ENCODE results near the gene UBE2D4.
"Not testable (repeated sequence)": the region's sequence is repeated elsewhere in the genome, so short reads cannot be mapped to it uniquely, and the experiment has no call there.

Gene UBE2D4

DNA sequence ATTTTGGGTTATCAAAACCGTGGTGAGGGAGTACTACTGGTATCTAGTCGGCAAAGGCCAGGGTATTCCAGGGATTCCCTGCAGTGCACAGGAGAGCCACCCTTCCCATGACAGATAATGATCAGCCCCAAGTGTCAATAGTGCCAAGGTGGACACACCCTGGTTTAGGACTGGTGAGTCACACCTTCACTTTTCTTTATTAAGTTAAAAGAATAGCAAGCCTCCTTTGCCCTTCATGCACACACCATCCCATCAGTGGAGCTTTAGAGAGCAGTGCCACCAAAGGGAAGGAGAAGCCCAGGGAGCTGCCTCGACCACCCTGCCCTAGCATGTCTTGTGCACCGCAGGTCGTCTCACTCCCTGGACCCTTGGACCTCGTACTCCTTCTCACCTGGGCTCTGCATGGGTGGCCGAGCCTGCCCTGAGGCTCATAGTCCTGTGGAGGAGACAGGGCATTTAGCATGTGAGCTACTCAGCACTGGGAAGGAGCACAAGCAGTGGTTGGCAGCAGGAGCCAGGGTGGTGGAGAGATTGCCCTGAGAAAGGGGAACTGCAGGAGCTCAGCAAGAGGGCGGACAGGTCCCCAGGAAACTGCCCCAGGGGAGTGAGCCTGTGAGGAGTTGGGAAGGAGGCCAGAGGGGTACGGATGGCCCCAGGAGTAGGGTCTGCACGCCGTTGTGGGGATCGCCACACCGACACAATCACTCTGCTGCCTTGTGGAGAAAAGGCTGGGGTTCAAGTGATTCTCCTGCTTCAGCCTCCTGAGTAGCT is 17.4 kb downstream of the UBE2D4 start:
- H3K9me3 ChIP-seq (ENCODE audit: low read length) = no peaks in the 10 kb centered on the region
- no peaks in the 10 kb centered on the region for H3K27me3 ChIP-seq (ENCODE audit: control insufficient read depth in 1 of 2, insufficient read depth in 2 of 2, low read length in 2 of 2)
- no peak overlapping the region for H3K27ac ChIP-seq (ENCODE audit: low read depth, low read length)
- no peak overlapping the region for H3K4me3 ChIP-seq (ENCODE audit: low read depth in 1 of 2, low read length in 2 of 2)
- peaks cover 20% of the 10 kb centered on the region for H3K36me3 ChIP-seq (ENCODE audit: insufficient read depth, low read length)
- H3K4me1 ChIP-seq (ENCODE audit: insufficient read depth, low read length) = no peaks in the 10 kb centered on the region
- no peak overlapping the region for H3K9ac ChIP-seq (ENCODE audit: low read length)

DNA sequence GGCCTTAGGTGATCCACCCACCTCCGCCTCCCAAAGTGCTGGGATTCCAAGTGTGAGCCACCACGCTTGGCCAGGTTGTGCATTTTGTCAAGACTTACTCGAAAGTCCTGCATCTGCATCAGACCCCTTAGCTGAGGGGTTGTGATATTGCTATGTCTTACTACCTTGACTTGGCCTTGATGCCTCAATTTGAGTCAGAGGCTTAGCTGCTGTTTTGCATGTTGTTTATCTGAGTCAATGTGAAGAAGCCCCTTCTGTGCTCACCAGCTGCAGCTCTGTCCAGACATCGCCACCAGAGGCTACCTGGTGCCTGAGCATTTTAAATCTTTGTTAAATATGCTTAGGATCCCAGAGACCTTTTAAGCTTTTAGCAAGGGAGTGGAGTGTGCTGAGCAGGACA is 18.1 kb downstream of the UBE2D4 start:
- H3K4me3 ChIP-seq (ENCODE audit: low read depth in 1 of 2, low read length in 2 of 2) = no peak overlapping the region
- no peaks in the 10 kb centered on the region for H3K4me1 ChIP-seq (ENCODE audit: insufficient read depth, low read length)
- no peak overlapping the region for H3K27ac ChIP-seq (ENCODE audit: low read depth, low read length)
- peaks cover 25% of the 10 kb centered on the region for H3K36me3 ChIP-seq (ENCODE audit: insufficient read depth, low read length)
- no peak overlapping the region for H3K9ac ChIP-seq (ENCODE audit: low read length)
- H3K9me3 ChIP-seq (ENCODE audit: low read length) = no peaks in the 10 kb centered on the region
- H3K27me3 ChIP-seq (ENCODE audit: control insufficient read depth in 1 of 2, insufficient read depth in 2 of 2, low read length in 2 of 2) = no peaks in the 10 kb centered on the region

DNA sequence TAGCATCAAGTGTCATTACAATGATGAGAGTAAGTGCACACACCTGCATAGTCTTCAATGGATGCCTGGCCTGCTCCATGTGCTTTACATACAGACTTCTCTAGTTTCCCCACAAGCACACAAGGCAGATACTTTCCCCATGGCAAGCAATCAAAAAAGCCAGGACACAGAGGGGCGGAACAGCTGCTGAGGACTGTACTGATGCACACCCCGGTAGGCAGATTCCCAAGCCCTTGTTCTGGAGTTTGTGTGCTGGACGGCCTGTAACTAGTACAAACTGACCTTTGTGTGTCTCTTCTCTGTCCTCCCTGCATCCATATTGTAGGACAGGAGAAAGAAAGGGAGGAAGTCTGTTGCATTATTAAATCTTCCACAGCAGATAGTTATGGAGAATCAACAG is 25.8 kb downstream of the UBE2D4 start:
- Histone ChIP-seq H3K36me3 (ENCODE audit: insufficient read depth, low read length) (peaks cover 57% of the 10 kb centered on the region), H3K9me3 (ENCODE audit: low read length) (no peaks in the 10 kb centered on the region), H3K4me3 (ENCODE audit: low read depth in 1 of 2, low read length in 2 of 2) (no peak overlapping the region), H3K27me3 (ENCODE audit: control insufficient read depth in 1 of 2, insufficient read depth in 2 of 2, low read length in 2 of 2) (no peaks in the 10 kb centered on the region), H3K4me1 (ENCODE audit: insufficient read depth, low read length) (no peaks in the 10 kb centered on the region), H3K27ac (ENCODE audit: low read depth, low read length) (no peak overlapping the region), H3K9ac (ENCODE audit: low read length) (no peak overlapping the region)

DNA sequence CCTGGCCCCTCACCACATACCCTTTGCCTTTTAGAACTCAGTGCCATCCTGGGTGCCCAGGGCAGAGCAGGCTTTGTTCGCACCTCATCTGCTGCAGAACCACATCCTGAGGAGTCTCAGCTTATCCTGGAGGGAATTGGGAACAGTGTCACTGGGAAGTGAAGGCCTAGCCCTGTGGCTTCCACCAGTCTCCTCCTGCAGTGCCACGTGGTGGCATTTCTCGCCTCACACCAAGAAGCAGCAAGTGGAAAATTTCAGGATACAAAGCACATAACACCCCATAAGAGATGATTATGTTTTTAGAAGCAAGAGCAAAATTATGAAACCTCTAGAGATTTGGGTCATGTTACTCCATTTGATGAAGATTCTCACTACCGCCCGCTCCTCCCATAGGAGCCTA is 26.8 kb downstream of the UBE2D4 start:
- Histone ChIP-seq H3K27me3 (ENCODE audit: control insufficient read depth in 1 of 2, insufficient read depth in 2 of 2, low read length in 2 of 2) (no peaks in the 10 kb centered on the region), H3K27ac (ENCODE audit: low read depth, low read length) (no peak overlapping the region), H3K9ac (ENCODE audit: low read length) (no peak overlapping the region), H3K4me1 (ENCODE audit: insufficient read depth, low read length) (no peaks in the 10 kb centered on the region), H3K9me3 (ENCODE audit: low read length) (no peaks in the 10 kb centered on the region), H3K36me3 (ENCODE audit: insufficient read depth, low read length) (peaks cover 57% of the 10 kb centered on the region), H3K4me3 (ENCODE audit: low read depth in 1 of 2, low read length in 2 of 2) (no peak overlapping the region)

DNA sequence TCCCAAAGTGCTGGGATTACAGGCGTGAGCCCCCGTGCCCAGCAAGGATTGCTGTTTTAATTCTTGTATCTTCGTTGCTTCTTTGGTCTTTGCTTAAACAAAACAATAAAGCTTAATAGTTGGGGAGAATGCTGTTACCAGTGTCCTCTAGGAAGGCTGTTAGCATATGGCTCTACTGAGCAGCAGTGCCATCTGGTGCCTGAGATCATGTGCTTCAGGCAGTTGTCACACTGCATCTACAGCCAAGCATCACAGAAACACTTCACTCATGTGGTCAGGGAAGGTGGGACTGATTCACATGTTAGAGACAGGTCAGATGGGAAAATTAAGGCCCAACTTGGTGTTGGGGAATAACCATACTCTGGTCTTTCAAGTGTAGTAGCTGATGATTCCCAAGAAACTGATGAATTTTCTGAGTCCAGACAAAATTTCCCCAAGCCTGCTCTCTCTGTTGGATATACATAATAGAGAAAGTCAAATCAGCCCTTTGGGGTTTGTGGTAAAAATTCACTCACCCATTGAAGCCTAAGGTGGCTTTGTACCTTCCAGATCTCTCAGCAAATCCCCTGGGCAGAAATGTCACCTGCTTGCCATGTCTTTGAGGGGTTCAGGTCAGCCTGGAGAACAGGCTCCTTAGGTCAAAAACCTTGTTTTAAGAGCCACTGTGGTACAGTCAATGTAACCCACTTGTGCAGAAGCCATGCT is 28.4 kb downstream of the UBE2D4 start:
- Histone ChIP-seq H3K27me3 (ENCODE audit: control insufficient read depth in 1 of 2, insufficient read depth in 2 of 2, low read length in 2 of 2) (no peaks in the 10 kb centered on the region), H3K27ac (ENCODE audit: low read depth, low read length) (no peak overlapping the region), H3K9me3 (ENCODE audit: low read length) (no peaks in the 10 kb centered on the region)

DNA sequence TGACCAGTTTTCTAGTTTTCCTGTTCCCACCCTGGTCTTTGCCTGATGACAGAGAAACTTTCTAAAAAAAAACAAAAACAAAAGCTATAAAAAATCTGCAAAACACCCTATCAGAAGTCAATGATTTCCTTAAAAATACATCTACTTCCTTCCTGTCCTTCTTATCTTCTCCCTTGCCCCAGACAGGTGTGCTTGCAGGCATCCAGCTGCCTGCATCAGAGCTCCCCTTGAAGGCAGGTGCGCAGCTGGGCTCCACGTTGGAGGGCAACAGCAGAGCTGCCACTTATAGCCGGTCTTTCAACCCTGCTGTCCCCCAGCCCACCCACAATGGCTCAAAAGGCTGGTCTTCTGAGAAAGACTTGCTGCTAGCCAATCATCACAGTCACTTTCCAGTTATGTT is 29.8 kb downstream of the UBE2D4 start:
- no peak overlapping the region for H3K9ac ChIP-seq (ENCODE audit: low read length)
- no peaks in the 10 kb centered on the region for H3K9me3 ChIP-seq (ENCODE audit: low read length)
- H3K27ac ChIP-seq (ENCODE audit: low read depth, low read length) = no peak overlapping the region
- no peaks in the 10 kb centered on the region for H3K27me3 ChIP-seq (ENCODE audit: control insufficient read depth in 1 of 2, insufficient read depth in 2 of 2, low read length in 2 of 2)
- no peak overlapping the region for H3K4me3 ChIP-seq (ENCODE audit: low read depth in 1 of 2, low read length in 2 of 2)
- peaks cover 35% of the 10 kb centered on the region for H3K36me3 ChIP-seq (ENCODE audit: insufficient read depth, low read length)
- H3K4me1 ChIP-seq (ENCODE audit: insufficient read depth, low read length) = no peaks in the 10 kb centered on the region

More for the DNA sequence above, 28.4 kb downstream of the UBE2D4 start:
- no peaks in the 10 kb centered on the region for H3K4me1 ChIP-seq (ENCODE audit: insufficient read depth, low read length)
- H3K9ac ChIP-seq (ENCODE audit: low read length) = no peak overlapping the region
- H3K36me3 ChIP-seq (ENCODE audit: insufficient read depth, low read length) = peaks cover 46% of the 10 kb centered on the region
- H3K4me3 ChIP-seq (ENCODE audit: low read depth in 1 of 2, low read length in 2 of 2) = no peak overlapping the region

DNA sequence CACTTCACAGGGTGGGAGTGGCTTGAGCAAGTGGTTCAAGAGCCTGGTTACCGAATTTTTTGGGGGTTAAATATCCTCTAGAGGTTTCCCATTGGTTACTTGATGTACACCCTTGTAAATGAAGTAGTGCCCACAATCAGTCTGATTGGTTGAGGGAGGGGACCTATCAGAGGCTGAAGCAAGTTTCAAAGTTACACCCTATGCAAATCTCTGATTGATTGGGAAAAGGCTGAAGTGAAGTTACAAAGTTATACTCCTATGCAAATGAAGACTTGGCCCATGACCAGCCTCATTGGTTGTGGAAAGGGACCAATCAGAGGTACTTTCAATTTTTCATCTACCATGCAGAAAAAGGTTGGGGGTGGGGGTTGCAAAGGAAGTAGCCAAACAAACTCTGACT is 34.7 kb downstream of the UBE2D4 start:
- H3K27ac ChIP-seq (ENCODE audit: low read depth, low read length) = no peak overlapping the region
- no peak overlapping the region for H3K9ac ChIP-seq (ENCODE audit: low read length)
- peaks cover 3% of the 10 kb centered on the region for H3K36me3 ChIP-seq (ENCODE audit: insufficient read depth, low read length)
- H3K4me1 ChIP-seq (ENCODE audit: insufficient read depth, low read length) = no peaks in the 10 kb centered on the region
- H3K27me3 ChIP-seq (ENCODE audit: control insufficient read depth in 1 of 2, insufficient read depth in 2 of 2, low read length in 2 of 2) = no peaks in the 10 kb centered on the region
- no peaks in the 10 kb centered on the region for H3K9me3 ChIP-seq (ENCODE audit: low read length)
- H3K4me3 ChIP-seq (ENCODE audit: low read depth in 1 of 2, low read length in 2 of 2) = no peak overlapping the region

DNA sequence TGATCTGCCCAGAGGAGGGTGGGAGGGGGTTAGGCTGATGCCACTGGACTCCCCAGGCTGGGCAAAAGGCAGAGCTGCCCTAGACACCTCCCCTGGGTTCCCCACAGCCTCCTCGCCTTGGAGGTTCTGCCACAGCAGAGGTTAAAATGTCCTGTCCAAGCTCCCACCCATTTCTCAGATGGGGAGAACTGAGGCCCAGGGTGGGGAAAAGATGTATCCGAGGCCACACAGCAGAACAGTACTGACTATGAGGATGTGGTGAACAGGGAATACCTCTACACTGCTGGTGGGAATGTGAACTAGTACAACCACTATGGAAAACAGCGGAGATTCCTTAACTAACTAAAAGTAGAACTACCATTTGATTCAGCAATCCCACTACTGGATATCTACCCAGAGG is 40.2 kb downstream of the UBE2D4 start:
- not testable (repeated sequence) for H3K36me3 ChIP-seq (ENCODE audit: insufficient read depth, low read length); H3K9me3 ChIP-seq (ENCODE audit: low read length); H3K4me3 ChIP-seq (ENCODE audit: low read depth in 1 of 2, low read length in 2 of 2); H3K27ac ChIP-seq (ENCODE audit: low read depth, low read length); H3K9ac ChIP-seq (ENCODE audit: low read length); H3K4me1 ChIP-seq (ENCODE audit: insufficient read depth, low read length); H3K27me3 ChIP-seq (ENCODE audit: control insufficient read depth in 1 of 2, insufficient read depth in 2 of 2, low read length in 2 of 2)

DNA sequence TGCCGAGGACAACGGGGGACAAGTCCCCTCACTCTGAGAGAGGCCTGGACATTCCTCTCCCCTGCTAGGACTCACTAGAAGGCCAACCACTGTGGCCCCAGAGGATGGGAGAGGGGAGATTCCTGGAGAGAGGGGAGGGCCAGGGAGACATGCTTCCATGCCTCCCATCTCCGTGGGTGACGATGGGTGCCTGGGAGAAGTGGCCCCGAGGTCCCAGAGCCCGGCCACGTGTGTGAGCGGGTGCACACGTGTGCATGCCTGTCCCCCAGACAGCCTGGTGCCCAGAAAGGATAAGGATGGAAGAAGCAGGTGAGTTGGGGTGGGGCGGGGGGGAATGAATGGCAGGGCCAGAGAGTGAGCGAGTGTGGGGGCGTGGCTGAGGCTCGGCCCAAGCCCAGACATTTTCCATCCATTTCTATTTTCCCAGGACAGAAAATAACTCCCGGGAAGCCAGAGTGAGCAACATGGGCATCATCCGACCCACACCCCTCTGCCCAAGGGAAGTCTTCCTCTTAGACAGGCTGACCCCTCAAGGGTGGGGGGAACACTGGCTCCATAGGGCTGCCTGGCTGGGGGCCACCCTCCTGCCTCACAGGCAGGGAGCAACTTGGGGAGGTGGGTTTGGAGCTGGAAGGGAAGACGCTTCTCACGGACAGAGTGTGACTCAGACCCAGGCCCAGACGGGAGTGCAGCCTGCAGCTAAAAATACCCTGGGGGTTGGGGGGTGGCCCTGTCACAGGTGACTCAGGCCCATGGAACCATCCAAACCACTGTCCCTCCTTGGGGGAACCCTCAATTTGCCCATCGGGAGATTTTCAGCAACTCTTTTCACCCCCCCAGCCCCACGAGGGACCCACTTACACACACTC is 42.2 kb downstream of the UBE2D4 start:
- H3K27ac ChIP-seq (ENCODE audit: low read depth, low read length); H3K4me3 ChIP-seq (ENCODE audit: low read depth in 1 of 2, low read length in 2 of 2); H3K9ac ChIP-seq (ENCODE audit: low read length); H3K9me3 ChIP-seq (ENCODE audit: low read length); H3K27me3 ChIP-seq (ENCODE audit: control insufficient read depth in 1 of 2, insufficient read depth in 2 of 2, low read length in 2 of 2); H3K4me1 ChIP-seq (ENCODE audit: insufficient read depth, low read length); H3K36me3 ChIP-seq (ENCODE audit: insufficient read depth, low read length): not testable (repeated sequence)

DNA sequence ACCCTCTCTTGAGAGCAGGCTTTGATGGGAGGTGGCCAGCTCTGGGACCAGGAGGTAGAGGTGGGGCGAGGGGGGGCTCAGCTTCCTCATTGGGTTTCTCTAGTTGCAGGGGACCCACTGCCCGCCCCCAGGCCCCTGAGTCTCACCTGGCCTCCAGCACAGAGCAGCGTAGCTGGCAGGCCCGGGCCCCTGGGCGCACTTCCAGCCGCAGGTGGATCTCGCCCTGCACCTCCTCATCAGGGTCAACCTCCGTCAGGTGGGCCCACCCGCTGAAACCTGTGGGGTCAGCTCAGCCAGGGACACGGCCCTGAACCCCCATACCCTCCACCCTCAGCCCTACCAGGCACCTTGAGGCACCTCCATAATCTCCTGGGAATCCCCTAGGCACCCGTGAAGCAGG is 43.4 kb downstream of the UBE2D4 start:
- not testable (repeated sequence) for H3K9ac ChIP-seq (ENCODE audit: low read length); H3K4me3 ChIP-seq (ENCODE audit: low read depth in 1 of 2, low read length in 2 of 2); H3K36me3 ChIP-seq (ENCODE audit: insufficient read depth, low read length); H3K9me3 ChIP-seq (ENCODE audit: low read length); H3K27ac ChIP-seq (ENCODE audit: low read depth, low read length); H3K4me1 ChIP-seq (ENCODE audit: insufficient read depth, low read length); H3K27me3 ChIP-seq (ENCODE audit: control insufficient read depth in 1 of 2, insufficient read depth in 2 of 2, low read length in 2 of 2)

DNA sequence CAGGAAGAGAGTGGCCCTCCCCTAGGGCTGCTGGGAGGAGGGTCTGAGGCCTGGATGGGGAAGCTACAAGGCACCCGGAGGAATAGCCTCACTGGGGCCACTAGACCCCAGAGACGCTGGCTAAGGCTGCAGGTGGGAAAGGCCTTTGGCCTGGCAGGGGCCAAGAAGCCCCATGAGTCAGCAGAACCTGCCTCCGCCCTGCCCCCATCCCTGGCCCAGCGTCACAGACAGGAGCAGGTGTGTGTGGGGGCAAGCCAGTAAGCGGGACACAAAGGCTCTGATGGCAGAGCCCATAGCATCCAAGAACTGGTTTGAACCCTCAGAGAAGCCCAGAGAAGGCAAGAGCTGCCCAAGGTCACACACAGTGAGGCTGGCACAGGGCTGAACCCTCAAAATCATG is 44.5 kb downstream of the UBE2D4 start:
- H3K27me3 ChIP-seq (ENCODE audit: control insufficient read depth in 1 of 2, insufficient read depth in 2 of 2, low read length in 2 of 2); H3K4me1 ChIP-seq (ENCODE audit: insufficient read depth, low read length); H3K27ac ChIP-seq (ENCODE audit: low read depth, low read length); H3K9ac ChIP-seq (ENCODE audit: low read length); H3K9me3 ChIP-seq (ENCODE audit: low read length); H3K4me3 ChIP-seq (ENCODE audit: low read depth in 1 of 2, low read length in 2 of 2); H3K36me3 ChIP-seq (ENCODE audit: insufficient read depth, low read length): not testable (repeated sequence)
